ENCODE data around the gene ZNRF3.
A peak's percentile ranks its signal among the peaks of the same experiment; 100 is the strongest.

ZNRF3 gene

DNA sequence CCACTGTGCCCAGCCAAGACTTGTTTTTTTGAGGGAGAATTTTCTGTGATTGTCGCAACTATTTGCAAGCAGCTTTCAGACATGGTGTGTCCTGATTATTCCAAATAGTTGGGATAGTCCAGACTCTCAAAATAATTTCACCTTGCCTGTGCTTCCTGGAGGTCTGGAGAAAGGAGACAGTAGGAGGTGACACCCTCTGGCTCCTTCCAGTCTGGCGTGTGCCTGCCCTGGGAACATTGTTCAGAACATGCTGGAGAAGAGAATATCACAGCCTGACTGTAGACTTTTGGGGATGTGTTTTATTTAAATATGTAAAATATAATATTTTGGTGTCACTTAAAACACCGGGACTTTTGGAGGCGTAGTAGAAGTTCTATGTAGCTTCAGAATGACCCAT lies 14.9 kb downstream of the ZNRF3 start:
- no peak for DNase-seq (ENCODE audit: low spot score)
- POLR2A ChIA-PET (ENCODE audit: low non-redundant PET): no interaction called here
- H3K27ac ChIP-seq: peak overlapping the region; percentile 31; the same call in 1 of the 2 replicates
- CTCF ChIA-PET: no interaction called here
- TF ChIP-seq, protein P1, sequence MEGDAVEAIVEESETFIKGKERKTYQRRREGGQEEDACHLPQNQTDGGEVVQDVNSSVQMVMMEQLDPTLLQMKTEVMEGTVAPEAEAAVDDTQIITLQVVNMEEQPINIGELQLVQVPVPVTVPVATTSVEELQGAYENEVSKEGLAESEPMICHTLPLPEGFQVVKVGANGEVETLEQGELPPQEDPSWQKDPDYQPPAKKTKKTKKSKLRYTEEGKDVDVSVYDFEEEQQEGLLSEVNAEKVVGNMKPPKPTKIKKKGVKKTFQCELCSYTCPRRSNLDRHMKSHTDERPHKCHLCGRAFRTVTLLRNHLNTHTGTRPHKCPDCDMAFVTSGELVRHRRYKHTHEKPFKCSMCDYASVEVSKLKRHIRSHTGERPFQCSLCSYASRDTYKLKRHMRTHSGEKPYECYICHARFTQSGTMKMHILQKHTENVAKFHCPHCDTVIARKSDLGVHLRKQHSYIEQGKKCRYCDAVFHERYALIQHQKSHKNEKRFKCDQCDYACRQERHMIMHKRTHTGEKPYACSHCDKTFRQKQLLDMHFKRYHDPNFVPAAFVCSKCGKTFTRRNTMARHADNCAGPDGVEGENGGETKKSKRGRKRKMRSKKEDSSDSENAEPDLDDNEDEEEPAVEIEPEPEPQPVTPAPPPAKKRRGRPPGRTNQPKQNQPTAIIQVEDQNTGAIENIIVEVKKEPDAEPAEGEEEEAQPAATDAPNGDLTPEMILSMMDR (conservative IDR thresholded peaks at IDR 0.05; ENCODE audit: low read depth): no peak

DNA sequence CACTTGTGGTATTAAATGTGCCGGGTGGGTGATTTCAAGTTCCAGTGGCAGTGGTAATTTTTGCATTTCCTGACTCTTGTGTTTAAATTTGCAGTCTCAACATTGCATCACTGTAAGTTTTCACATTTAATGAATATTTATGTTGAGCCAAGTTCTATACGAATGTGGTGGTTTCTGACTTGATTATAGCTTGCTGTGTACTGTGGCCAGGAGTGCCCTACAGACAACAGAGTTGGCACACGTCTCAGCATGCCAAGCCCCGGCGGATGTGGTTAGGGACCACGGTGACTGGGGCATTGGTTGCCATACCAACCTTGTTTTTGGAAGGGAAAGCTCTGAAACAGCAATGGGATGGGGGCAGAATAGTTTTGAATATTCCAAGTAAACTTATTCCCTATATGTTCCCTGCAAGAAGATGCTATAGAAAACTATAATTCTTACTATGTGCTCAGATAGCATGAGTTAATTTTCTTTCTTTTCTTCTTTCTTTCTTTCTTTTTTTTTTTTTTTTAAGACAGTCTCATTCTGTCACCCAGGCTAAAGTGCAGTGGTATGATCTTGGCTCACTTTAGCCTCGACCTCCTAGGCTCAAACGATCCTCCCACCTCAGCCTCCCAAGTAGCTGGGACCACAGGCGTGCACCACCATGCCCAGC lies 16.0 kb downstream of the ZNRF3 start:
- CTCF ChIA-PET: no interaction called here

DNA sequence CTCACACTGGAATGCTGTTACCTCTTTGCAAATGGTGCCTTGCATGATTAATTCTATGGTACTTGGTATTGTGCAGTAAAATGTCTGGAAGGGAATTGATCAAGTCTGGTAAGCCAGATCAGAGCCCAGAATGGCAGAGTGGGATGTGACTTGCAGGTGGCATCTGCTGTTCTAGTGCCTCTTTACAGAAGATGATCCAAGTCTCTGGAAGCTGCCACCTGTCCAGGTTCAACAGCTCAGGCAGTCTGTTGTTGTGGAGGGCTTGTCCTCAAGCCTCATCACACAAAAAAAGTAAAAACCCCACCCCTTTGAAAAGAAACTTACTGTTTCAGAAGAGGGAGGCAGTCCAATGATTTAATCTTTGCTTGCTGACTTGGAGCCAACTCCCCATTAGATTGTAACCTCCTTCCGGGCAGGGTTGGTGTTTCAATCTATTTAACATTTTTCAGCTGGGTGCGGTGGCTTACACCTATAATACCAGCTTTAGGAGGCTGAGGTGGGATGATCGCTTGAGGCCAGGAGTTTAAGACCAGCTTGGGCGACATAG lies 17.1 kb downstream of the ZNRF3 start:
- POLR2A ChIA-PET (ENCODE audit: low non-redundant PET): no interaction called here
- DNase-seq (ENCODE audit: low spot score): no peak
- CTCF ChIA-PET: no interaction called here
- TF ChIP-seq, protein P1 (conservative IDR thresholded peaks at IDR 0.05; ENCODE audit: low read depth): no peak
- no peak overlapping the region; the same call in 1 of the 2 replicates for H3K27ac ChIP-seq

More for the DNA sequence above, 16.0 kb downstream of the ZNRF3 start:
- TF ChIP-seq, protein P1 (conservative IDR thresholded peaks at IDR 0.05; ENCODE audit: low read depth): no peak
- POLR2A ChIA-PET (ENCODE audit: low non-redundant PET): no interaction called here
- peak; percentile 61 for DNase-seq (ENCODE audit: low spot score)
- peak overlapping the region; percentile 70 for H3K27ac ChIP-seq

DNA sequence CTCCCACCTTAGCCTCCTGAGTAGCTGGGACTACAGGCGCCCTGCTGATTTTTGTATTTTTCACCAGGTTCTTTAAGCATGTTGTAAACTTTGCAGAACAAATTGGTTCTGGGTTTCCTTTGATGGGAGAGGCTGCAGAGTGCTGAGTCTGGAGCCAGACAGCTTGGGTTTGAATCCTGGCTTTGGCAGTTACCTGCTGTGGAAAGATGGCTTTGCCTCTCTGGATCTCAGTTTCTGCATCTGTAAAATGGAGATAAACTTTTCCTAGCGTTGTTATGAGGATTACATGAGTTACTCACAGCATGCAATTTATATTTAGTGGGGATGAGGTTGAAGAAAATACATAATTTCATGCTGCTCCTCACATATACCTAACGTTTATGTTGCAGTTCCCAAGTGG lies 19.1 kb downstream of the ZNRF3 start:
- no peak overlapping the region for H3K27ac ChIP-seq
- no peak for DNase-seq (ENCODE audit: low spot score)
- ChIA-PET CTCF (no interaction called here), POLR2A (ENCODE audit: low non-redundant PET) (no interaction called here)
- TF ChIP-seq, protein P1 (conservative IDR thresholded peaks at IDR 0.05; ENCODE audit: low read depth): no peak

DNA sequence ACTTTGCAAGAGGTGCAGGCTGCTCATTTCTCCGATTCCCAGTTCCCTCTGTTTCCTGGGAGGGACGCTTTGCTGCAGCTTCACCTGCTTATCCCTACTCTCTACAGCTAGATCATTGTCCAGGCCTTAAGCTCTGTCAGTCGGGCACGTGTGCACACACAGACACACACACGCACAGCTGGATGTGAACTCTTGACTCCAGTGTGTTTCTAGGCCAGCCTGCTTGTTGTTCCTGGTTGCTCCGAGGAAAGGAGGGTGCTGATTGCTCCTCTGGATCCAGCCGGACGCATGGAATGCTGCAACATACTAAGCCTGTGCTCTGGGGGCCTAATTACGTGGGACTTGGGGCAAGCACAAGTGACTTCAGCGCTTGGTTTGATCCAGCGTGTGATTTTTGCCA lies 19.7 kb downstream of the ZNRF3 start:
- POLR2A ChIA-PET (ENCODE audit: low non-redundant PET): no interaction called here
- H3K27ac ChIP-seq: no peak overlapping the region
- CTCF ChIA-PET: no interaction called here

DNA sequence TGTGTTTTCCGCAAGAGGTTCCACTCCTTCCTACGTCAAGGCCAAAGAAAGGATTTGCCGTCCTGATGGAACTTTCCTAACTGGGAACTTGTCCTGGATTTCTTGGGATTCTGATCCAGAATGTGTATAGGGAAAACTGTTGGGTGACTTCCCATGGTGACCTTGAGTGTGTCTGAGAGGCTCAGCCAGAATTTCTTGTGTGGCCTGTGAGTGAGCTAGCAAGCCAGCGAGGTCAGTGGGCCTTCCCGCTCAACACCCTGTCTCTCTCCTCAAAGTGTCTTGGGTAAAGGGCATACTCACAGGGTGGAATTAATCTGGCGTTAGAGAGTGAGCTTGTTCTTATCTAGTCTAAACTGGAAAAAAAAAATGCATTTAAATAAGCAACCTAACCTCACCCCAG lies 20.4 kb downstream of the ZNRF3 start:
- TF ChIP-seq, protein P1 (conservative IDR thresholded peaks at IDR 0.05; ENCODE audit: low read depth): no peak
- CTCF ChIA-PET: no interaction called here
- no peak for DNase-seq (ENCODE audit: low spot score)
- H3K27ac ChIP-seq: no peak overlapping the region
- POLR2A ChIA-PET (ENCODE audit: low non-redundant PET): no interaction called here

More for the DNA sequence above, 19.7 kb downstream of the ZNRF3 start:
- TF ChIP-seq, protein P1 (conservative IDR thresholded peaks at IDR 0.05; ENCODE audit: low read depth): no peak
- no peak for DNase-seq (ENCODE audit: low spot score)
